ENCODE results near the gene TMEM258.

The TMEM258 gene

GRCh38 chr11:61739966-61740365 lies 52.4 kb downstream of the TMEM258 start:
- DNase-seq (ENCODE audit: low spot score): no peak

- DNase-seq (ENCODE audit: low spot score): no peak
Observed at GRCh38 chr11:61739413-61739812, 53.0 kb downstream of the TMEM258 start.

All from NAMALWA (cell line).